Measurements from ENCODE around the gene SUN5.

The SUN5 gene

DNA sequence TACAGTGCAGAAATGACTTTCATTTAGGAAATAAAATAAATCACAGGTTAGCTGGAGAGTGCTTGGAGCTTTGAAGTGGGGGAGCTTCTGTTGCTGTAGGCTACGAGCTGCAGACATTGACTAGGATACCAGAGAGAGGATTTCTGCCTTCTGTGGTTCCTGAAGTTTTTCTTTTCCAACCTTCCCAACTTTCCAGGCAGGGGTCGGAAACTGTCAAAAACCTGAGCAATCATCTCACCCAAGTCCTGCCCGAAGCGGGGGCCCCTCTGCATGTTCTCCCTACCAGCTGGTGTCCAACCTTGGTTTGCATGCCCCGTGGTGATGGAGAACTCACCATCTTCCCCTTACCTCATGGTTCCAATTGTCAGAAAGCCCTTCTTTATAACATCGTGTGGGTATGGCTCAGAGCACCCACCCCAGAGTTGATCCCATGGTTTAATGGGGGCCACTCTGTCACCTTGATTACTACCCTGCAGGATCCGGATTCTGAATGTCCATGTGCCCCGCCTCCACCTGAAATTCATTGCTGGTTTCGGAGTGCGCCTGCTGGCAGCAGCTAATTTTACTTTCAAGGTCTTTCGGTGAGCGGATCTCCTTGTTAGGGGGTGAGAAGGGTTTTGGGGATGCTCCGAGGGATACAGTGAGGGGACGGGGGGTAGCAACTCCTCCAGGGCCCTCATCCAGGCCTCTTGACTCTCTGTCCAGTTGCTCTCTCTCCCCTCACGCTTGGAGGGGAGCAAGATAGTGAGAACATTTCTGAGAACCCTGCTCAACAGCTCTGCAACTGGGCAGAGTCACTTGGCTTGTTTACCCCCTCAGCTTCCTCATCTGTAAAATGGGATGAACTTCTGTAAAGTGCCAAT lies 8.3 kb upstream of the SUN5 start:
- no peak for DNase-seq

- no peak for DNase-seq
Observed at GRCh38 chr20:33010674-33011449, 6.6 kb upstream of the SUN5 start.

- DNase-seq: no peak
Observed at GRCh38 chr20:33010133-33010504, 5.9 kb upstream of the SUN5 start.

DNA sequence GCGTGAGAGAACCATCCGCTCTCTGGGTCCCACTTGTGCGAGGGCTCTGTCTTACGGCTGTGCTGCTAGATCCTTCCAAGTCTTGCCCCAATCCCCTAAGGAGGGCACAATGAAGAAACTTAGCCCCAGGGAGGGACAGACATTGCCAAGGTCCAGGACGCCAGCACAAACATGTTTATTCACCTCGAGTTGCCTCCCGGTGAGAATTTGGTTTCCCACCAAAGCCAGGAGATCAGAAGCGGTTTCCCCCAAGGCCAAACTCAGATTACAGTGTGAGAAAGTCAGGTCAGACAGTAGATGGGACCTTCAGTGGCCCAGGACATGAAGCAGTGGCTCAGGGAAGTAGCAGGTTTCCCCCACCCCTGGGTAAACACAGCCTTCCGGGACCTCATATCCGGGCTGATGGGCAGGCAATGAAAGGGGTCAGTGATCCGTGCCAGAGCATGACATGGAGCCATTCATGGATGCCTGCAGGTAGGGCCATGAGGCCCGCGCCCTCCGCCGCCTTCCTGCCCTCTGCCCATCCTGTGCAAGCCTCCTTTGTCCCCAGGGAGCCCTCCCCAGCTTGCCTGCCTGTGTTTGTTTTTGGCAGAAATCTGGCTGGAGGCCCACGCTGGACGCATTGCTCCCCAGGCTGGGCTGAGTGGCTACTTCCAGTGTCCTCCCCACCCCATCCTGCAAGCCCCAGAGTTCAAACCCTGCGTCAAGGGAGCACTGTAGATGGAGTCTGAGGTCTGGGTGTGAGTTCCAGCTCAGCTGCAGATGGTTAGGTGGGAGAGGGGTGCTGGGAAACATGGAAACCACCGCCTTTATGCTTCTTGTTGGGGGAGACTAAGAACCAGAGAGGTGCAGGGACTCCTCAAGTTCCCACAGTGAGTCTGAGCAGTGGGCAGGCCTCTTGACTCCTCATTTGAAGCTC lies 5.2 kb upstream of the SUN5 start:
- DNase-seq: no peak

DNA sequence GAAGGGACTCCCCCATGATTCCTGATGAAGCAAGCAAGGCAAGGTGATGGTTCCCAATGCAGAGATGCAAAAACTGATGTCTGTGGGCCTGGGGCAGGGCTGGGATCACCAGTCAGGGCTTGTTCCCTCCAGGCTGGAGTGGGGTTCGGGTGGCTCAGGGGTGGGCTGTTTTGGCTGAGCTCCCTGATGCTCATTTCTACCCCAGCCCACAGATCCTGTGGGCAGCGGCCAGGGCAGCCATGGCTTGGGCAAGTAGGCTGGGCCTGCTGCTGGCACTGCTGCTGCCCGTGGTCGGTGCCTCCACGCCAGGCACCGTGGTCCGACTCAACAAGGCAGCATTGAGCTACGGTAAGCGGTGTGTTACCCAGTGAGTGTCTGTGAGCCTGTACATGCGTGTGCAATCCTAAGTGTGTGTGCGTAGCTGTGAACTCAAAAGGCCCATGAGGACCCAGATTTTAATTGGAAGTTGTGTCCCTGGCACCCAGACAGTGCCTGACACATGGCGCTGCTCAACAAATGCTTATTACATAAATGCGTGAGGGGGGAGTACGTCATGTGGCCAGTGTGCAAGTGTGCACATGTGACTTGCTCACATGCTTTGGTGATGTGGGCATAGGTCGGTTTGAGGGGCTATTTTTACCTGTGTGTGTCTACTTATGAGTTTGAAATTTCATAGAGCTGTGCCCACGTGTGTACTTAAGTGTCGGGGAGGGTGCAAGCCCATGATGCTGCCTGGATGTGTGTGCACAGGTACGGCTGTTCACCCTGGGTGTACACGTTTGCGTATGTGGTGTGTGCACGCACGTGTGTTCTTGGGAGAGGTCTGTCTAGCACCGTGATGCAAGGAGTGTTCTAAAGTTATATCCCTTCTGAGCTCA lies 4.3 kb upstream of the SUN5 start:
- DNase-seq: no peak

DNA sequence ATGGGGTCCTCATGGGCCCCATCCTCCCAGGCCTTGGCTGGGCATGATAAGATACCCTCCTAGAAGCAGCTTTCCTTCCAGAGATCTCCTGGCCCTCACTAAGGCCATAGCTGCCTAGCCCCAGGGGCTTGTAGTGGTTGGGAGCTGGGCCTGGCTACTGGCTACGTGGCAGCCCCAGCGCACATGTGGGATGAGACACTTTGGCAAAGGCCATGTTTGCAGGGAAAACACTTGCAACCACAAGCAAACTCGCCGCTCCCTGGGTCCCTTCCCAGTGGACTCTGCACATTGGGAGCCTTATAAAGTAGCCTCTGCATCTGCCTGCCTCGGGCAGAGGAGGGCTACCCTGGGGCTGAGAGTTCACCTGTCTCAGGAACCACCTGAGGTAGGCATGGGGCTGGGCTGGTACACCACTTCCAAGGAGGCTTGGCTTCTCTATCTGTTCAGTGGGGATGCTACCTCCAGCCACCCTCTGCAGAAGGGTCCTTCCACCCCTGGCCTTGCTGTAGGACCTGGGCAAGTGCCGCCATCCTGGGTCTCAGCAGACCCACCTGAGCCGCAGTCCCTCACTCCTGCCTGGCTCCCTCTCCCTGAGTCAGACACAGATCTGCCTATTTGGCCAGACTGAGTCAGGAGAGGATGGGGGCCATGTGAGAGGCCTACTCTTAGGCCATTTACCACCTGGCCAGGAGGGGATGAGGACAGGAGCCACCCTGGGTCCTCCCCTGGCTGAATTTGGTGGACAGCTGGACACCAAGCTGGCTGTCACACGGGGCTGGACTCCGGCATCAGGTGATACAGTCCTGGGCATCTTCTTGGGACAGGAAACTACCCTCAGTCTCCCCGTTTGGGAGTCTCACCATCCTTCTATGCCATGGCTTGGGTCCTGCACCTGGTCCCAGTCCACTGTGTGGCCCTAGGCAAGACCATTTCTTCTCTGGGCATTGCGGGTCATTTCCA lies 3.4 kb upstream of the SUN5 start, which contains the start of gene BPIFB2:
TSS of gene BPIFB2 (plus strand) at position 329 of the 960 bp plus-strand sequence. CDS start 871 bp downstream, outside the sequence.
- DNase-seq: no peak

- no peak for DNase-seq
Observed at GRCh38 chr20:33006776-33007375, 2.6 kb upstream of the SUN5 start.

- no peak for DNase-seq
Observed at GRCh38 chr20:33005908-33006775, 1.9 kb upstream of the SUN5 start.

- DNase-seq: no peak
Observed at GRCh38 chr20:33005132-33005566, 916 bp upstream of the SUN5 start.

DNA sequence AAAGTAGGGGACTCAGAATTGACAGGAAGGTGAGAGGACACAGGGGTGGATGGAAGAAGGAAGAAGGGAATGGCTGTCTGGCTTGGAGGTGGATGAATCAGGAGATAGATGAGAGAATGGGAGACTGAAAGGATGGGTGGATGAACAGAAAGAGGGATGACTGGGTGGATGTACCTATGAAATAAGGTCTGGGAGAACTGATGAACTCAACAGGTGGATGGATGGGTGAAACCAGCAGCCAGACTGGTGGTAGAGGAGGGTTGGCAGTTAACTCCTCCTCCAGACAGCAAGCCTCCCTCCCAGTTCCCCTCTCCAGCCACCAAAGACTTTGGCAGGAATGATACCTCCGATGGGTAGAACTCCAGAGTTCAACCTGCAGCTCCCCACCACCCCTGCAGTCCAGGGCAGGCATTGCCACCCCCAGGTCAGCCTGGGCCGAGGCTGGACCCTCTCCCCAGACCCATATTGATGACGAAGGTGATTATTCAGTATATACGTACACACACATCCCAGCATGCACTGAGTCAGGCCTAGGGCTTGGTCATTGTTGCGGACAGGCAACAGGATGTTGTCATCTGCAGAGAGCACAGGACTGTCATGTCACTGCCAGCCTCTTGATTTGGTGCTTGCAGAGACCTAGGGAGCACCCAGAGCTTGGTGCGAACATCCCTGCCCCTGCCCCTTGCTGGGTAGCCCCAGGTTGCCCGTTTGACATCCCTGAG lies 2.0 kb downstream of the SUN5 start:
- no peak for DNase-seq

DNA sequence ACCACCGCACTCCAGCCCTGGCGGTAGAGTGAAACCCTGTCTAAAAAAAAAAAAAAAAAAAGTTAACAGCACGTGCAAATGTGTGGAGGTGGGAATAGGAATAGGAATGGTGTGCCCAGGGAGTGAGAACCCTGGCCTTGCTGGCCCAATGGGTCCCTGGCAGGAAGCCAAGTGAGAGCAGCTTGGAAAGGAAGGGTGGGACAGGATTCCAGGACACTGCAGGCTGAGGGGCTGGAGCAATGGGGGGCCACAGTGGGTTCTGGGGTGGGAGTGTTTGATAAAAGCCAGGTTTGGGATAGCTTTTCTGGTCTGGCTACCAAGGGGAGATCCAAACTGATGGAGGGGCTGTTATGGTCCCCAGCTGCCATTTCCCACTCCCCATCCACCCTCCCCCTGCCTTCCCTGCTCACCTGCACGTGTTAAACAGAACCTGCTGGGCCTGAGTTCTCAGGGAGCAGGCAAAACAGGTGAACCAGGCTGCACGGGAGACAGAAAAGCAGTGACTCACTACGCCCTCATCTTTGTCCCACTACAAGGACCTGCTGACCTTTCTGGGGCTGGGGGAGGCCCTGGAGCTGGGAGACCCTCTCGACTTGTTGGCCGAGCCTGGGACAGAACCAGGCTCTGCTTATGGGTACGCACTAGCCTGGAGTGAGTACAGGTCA lies 3.3 kb downstream of the SUN5 start:
- DNase-seq: no peak

- peak; percentile 35 for DNase-seq
Observed at GRCh38 chr20:32999603-33000250, 4.5 kb downstream of the SUN5 start.

- DNase-seq: no peak
Observed at GRCh38 chr20:32997431-32997830, 6.8 kb downstream of the SUN5 start.

GRCh38 chr20:32995802-32996201 lies 8.4 kb downstream of the SUN5 start:
- no peak for DNase-seq

DNA sequence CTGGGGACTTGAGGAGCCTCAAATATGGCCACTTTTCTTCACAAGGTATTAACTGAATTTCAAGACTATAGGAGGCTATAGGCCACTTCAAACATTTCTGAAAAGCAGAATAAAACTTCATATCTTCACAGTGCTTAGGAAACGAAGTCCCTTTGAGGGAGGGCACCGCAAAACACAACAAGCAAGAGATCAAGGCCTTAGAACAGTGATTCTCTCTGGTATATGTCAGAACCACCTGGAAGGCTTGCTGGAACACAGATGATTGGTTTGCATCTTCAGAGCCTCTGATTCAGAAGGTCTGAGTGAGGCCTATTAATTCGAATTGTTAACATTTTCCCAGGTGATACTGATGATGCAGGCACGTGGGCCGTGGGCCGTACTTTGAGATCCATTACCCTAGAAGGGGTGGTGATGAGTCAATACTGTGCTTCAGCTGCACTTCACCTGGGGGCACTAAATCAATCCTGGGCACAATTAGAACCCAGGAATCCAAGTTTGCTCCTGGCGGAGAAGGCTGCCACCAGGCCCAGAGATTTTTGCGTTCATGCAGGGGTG lies 10.7 kb downstream of the SUN5 start:
- DNase-seq: no peak

GRCh38 chr20:32991792-32992641 lies 12.2 kb downstream of the SUN5 start:
- no peak for DNase-seq
